Vagina (tissue), 2 donors: Measurements from ENCODE around the gene OSBPL1A. TPM values are rescaled to one million over a fixed set of nuclear protein-coding genes. Genes with fewer than 3 reads are reported as not detected.
A peak's percentile ranks its signal among the peaks of the same experiment; 100 is the strongest.
"Not testable (repeated sequence)": the region's sequence is repeated elsewhere in the genome, so short reads cannot be mapped to it uniquely, and the experiment has no call there.

ENCODE experiments used
- DNase-seq, 2 donors: peaks; one replicate each; pipeline ENCODE4 v3.0.0-alpha.2; 2017; ENCODE audit errors: extremely low spot score in 2 of 2
- H3K27ac ChIP-seq: fragments of 200-600 bp; sonication (generic); one replicate; pipeline ENCODE4 v1.5.1; 2019
- H3K27me3 ChIP-seq: fragments of 200-600 bp; sonication (generic); one replicate; pipeline ENCODE4 v1.5.1; 2019
- H3K36me3 ChIP-seq, 2 donors: fragments of 200-600 bp; sonication (generic); one replicate each; pipeline ENCODE4 v1.5.1; 2017 to 2019
- H3K4me1 ChIP-seq: fragments of 200-600 bp; sonication (generic); one replicate; pipeline ENCODE4 v1.5.1; 2019
- H3K4me3 ChIP-seq, 2 donors: fragments of 200-600 bp; sonication (generic); 1 replicate in 1 of 2; 2 replicates in 1 of 2; pipeline ENCODE4 v1.5.1; 2016 to 2019
- H3K9me3 ChIP-seq: fragments of 200-600 bp; sonication (generic); one replicate; pipeline ENCODE4 v1.5.1; 2019
- POLR2A ChIP-seq, 2 donors: fragments of 450-650 bp; IDR thresholded peaks; one replicate each; pipeline ENCODE4 v1.6.1; 2017; ENCODE audit warnings: antibody characterized with exemption in 2 of 2, mild to moderate bottlenecking in 2 of 2, moderate library complexity in 2 of 2
- POLR2AphosphoS5 ChIP-seq, 2 donors: sonication (generic); formaldehyde crosslinking; IDR thresholded peaks; one replicate each; pipeline ENCODE4 v1.9.0; 2017; ENCODE audit warnings: antibody characterized with exemption in 2 of 2, mild to moderate bottlenecking in 2 of 2, low read depth in 1 of 2; ENCODE audit not compliant: insufficient read depth in 1 of 2
- intact Hi-C: fragments of 100-400 bp; cut with DNase I; formaldehyde crosslinking; loops from one replicate; pipeline ENCODE4 v1.15.1; 2023
- total RNA-seq: library from RNA; depleted of rRNA; stranded (reverse); fragments of >200 nt; gene quantifications from one replicate; pipeline ENCODE4 v1.2.3, GENCODE V29; 2016
- TF ChIP-seq, protein P1 (sequence below), 3 experiments: fragments of 450-650 bp in 2 of 3; fragments of 200-600 bp in 1 of 3; sonication (generic) in 1 of 3; IDR thresholded peaks; one replicate each; pipeline ENCODE4 v1.5.1; 2017 to 2019; ENCODE audit warnings: antibody characterized with exemption in 3 of 3, mild to moderate bottlenecking in 2 of 3, moderate library complexity in 2 of 3

The OSBPL1A gene
- total RNA-seq, 1 donor from 2014 or later: 33.9 TPM

DNA sequence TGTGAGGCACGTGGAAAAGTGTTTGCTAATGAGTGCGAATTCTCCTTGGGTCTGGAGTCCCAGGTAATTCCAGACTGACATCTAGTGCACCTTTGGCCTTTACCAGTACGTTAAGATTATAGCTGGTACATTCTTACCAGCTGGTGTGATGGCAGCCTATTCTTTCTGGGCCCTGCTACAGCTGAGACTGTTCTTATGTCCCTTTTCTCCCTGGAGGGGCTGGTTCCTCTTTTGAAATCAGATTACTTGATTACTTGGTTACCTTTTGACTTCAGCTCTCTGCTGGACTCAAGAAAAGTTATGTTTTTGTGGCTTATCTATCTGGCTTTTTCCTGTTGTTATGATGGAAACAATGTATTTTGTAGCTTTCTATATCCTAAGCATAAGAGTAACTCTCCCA, 244.2 kb downstream of the OSBPL1A start:
- H3K4me1 ChIP-seq: no peaks in the 10 kb centered on the region
- TF ChIP-seq POLR2A (IDR thresholded peaks at IDR 0.05): no peak
- TF ChIP-seq POLR2AphosphoS5 (IDR thresholded peaks at IDR 0.05; ENCODE audit: insufficient read depth in 1 of 2, low read depth in 1 of 2): no peak
- TF ChIP-seq, protein P1, sequence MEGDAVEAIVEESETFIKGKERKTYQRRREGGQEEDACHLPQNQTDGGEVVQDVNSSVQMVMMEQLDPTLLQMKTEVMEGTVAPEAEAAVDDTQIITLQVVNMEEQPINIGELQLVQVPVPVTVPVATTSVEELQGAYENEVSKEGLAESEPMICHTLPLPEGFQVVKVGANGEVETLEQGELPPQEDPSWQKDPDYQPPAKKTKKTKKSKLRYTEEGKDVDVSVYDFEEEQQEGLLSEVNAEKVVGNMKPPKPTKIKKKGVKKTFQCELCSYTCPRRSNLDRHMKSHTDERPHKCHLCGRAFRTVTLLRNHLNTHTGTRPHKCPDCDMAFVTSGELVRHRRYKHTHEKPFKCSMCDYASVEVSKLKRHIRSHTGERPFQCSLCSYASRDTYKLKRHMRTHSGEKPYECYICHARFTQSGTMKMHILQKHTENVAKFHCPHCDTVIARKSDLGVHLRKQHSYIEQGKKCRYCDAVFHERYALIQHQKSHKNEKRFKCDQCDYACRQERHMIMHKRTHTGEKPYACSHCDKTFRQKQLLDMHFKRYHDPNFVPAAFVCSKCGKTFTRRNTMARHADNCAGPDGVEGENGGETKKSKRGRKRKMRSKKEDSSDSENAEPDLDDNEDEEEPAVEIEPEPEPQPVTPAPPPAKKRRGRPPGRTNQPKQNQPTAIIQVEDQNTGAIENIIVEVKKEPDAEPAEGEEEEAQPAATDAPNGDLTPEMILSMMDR (IDR thresholded peaks at IDR 0.05): no peak
- no peak overlapping the region for H3K4me3 ChIP-seq
- no peak overlapping the region for H3K27ac ChIP-seq
- DNase-seq: no peak
- H3K27me3 ChIP-seq: no peaks in the 10 kb centered on the region
- H3K36me3 ChIP-seq: peaks cover 0 to 4% of the 10 kb centered on the region in 2 donors
- no peaks in the 10 kb centered on the region for H3K9me3 ChIP-seq
- intact Hi-C loops: no loop called here

- H3K4me3 ChIP-seq, H3K36me3 ChIP-seq, H3K27me3 ChIP-seq, intact Hi-C loops, H3K4me1 ChIP-seq, H3K27ac ChIP-seq, DNase-seq, H3K9me3 ChIP-seq: not testable (repeated sequence)
Measured at GRCh38 chr18:24149591-24149990, 248.0 kb downstream of the OSBPL1A start.

DNA sequence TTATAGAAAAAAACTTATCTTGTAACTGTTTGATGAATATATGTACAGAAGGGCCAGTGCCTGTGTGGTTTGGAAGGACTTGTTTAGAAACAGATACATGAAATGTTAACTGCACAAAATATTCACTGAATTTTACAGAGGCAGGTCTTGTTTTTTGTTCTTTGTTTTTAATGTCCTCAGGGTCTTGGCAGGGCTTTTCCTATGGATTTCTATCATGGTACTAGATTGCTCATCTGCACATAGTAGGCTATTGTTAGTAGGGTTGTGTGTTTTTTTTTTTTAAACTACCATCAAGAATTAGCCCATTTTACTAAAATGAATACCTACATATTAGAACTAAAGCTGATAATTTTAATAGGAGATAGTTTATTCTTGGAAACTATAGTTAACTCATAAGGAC, 255.2 kb downstream of the OSBPL1A start:
- no peak for TF ChIP-seq POLR2A (IDR thresholded peaks at IDR 0.05)
- TF ChIP-seq, protein P1 (IDR thresholded peaks at IDR 0.05): no peak
- no peak for TF ChIP-seq POLR2AphosphoS5 (IDR thresholded peaks at IDR 0.05; ENCODE audit: insufficient read depth in 1 of 2, low read depth in 1 of 2)
- Histone ChIP-seq H3K27ac (no peak overlapping the region), H3K4me3 (no peak overlapping the region), H3K4me1 (peaks cover 14% of the 10 kb centered on the region), H3K27me3 (no peaks in the 10 kb centered on the region), H3K9me3 (no peaks in the 10 kb centered on the region), H3K36me3 (no peaks in the 10 kb centered on the region)
- intact Hi-C loops: no loop called here
- no peak for DNase-seq

GRCh38 chr18:24140697-24141096, 256.9 kb downstream of the OSBPL1A start:
- DNase-seq: no peak

DNA sequence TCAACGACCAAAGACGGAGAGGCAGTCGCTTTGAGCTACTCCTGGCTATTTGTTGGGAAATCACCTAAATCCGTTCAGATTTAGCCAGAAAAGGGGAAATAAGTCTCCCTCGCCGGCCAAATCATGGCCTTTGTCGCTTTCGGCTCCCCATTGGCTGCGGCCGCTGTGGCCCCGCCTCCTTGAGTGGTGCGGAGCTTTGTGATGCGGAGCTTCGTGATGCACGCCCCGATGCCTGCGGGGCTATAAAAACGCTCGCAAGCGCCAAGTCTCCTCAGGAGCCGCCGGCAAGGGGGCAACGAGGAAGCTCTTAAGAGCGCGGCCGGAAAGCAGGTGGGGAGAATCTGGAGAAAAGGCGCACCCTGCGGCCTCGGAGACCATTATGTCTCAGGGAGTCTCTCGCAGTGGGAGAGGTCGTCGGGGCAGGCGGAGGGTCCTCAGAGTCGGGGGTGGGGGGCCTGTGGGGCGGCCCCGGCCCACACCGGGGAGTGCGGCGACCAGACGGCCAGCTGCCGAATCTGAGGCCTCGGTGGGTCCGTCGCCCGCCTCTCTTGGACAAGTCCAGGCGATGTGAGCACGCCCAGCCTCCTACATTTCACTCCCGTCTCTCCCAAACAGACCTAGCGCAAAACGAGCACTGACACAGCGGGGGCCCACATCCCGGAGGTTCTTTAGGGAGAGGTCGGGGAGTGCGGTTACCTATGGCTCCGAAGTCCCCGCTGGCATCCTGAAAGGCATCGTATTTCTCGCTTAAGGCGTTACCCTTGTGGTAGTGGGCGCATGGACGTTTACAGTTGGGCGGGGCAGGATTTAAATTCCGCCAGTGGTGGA, 258.6 kb downstream of the OSBPL1A start, which contains the start of gene CABYR:
Gene CABYR, plus strand, starts transcription at position 274 of the 828 bp plus-strand sequence. CDS start 4,053 bp downstream, outside the sequence.
- DNase-seq: no peak
- intact Hi-C loops: no loop called here
- Histone ChIP-seq H3K4me1 (peaks cover 14% of the 10 kb centered on the region), H3K27me3 (no peaks in the 10 kb centered on the region), H3K9me3 (no peaks in the 10 kb centered on the region), H3K27ac (peak within 1 kb of the TSS; percentile 47), H3K36me3 (no peaks in the 10 kb centered on the region), H3K4me3 (peak within 1 kb of the TSS; percentile 54 to 60)
- TF ChIP-seq POLR2A (IDR thresholded peaks at IDR 0.05) (peak in 1 of 2 donors; percentile 17), POLR2AphosphoS5 (IDR thresholded peaks at IDR 0.05; ENCODE audit: insufficient read depth in 1 of 2, low read depth in 1 of 2) (peak; percentile 41 to 85)
- TF ChIP-seq, protein P1 (IDR thresholded peaks at IDR 0.05): no peak

More at GRCh38 chr18:24140697-24141096, 256.9 kb downstream of the OSBPL1A start:
- no peaks in the 10 kb centered on the region for H3K36me3 ChIP-seq
- TF ChIP-seq POLR2AphosphoS5 (IDR thresholded peaks at IDR 0.05; ENCODE audit: insufficient read depth in 1 of 2, low read depth in 1 of 2) (no peak), POLR2A (IDR thresholded peaks at IDR 0.05) (no peak)
- TF ChIP-seq, protein P1 (IDR thresholded peaks at IDR 0.05): no peak
- H3K27ac ChIP-seq: no peak overlapping the region
- peaks cover 14% of the 10 kb centered on the region for H3K4me1 ChIP-seq
- H3K4me3 ChIP-seq: no peak overlapping the region
- intact Hi-C loops: no loop called here
- no peaks in the 10 kb centered on the region for H3K9me3 ChIP-seq
- H3K27me3 ChIP-seq: no peaks in the 10 kb centered on the region
